Measurements from ENCODE around the gene PRKAB1. TPM values are rescaled to one million over a fixed set of nuclear protein-coding genes. Genes with fewer than 3 reads are reported as not detected.

The PRKAB1 gene
- total and polyA plus RNA-seq, 9 of the 15 experiments (the other 6 are each of a cell fraction or from before 2014, with no cell fraction given): 32.6 to 94.2 (median 63.8) TPM

- Histone ChIP-seq H3K4me2 (ENCODE audit: insufficient read depth, low read length) (no peak overlapping the region), H3K36me3 (ENCODE audit: control insufficient read depth, insufficient read depth, low read length) (peaks cover 60% of the 10 kb centered on the region), H3K9ac (ENCODE audit: insufficient read depth in 1 of 2, low read depth in 2 of 2, low read length in 2 of 2) (no peak overlapping the region), H4K20me1 (replicated peaks; ENCODE audit: control insufficient read depth, insufficient read depth, low read length) (no peaks in the 10 kb centered on the region), H3K9me1 (ENCODE audit: control insufficient read depth, insufficient read depth, low read length) (no peaks in the 10 kb centered on the region), H3K4me3 (no peak overlapping the region), H3K27me3 (ENCODE audit: control insufficient read depth in 2 of 2, insufficient read depth in 2 of 2, low read length in 2 of 2) (no peaks in the 10 kb centered on the region), H3K79me2 (ENCODE audit: control insufficient read depth, insufficient read depth, low read length) (no peaks in the 10 kb centered on the region), H2AFZ (ENCODE audit: low read depth, low read length) (no peak overlapping the region), H3K4me1 (replicated peaks in 1 of 2; ENCODE audit: control insufficient read depth in 2 of 2, insufficient read depth in 2 of 2, low read length in 2 of 2) (no peaks in the 10 kb centered on the region; a peak in 3 of 5 replicates), H3K9me3 (replicated peaks; ENCODE audit: control insufficient read depth, insufficient read depth, low read depth, low read length) (no peaks in the 10 kb centered on the region), H3K27ac (ENCODE audit: extremely low read depth, low read depth, low read length) (peak overlapping the region; percentile 11; the same call in 1 of the 3 replicates)
- no peak for FAIRE-seq
- in situ Hi-C loops (cut with MboI): no loop called here
- CTCF ChIA-PET (ENCODE audit: low intra/inter-chr PET ratio): no interaction called here
- TF ChIP-seq ZNF57 (CRISPR knock-in tag; IDR thresholded peaks at IDR 0.05) (no peak), ZNF354B (CRISPR knock-in tag; IDR thresholded peaks at IDR 0.05) (0 out of 2 replicates have a peak, but pooled peaks have one; percentile 14), CHD4 (IDR thresholded peaks at IDR 0.05; ENCODE audit: insufficient read depth, insufficient replicate concordance, low read depth, low read length, poor library complexity, severe bottlenecking) (no peak), ESRRA (IDR thresholded peaks at IDR 0.05; ENCODE audit: borderline replicate concordance, low read depth) (peak; percentile 30; the same call in 1 of the 2 replicates), POLR2G (IDR thresholded peaks at IDR 0.05; ENCODE audit: low read depth, low read length) (0 out of 2 replicates have a peak, but pooled peaks have one; percentile 18), FOXA1 (IDR thresholded peaks at IDR 0.05; ENCODE audit: borderline replicate concordance) (no peak), POLR2H (tag; IDR thresholded peaks at IDR 0.05; ENCODE audit: low read depth) (peak; percentile 58; the same call in 1 of the 2 replicates)
- no TSS peak for BruUV-seq (replicated peaks)
- intact Hi-C loops (cut with micrococcal nuclease): no loop called here
- no peak; the same call in 2 of the 3 replicates for ATAC-seq
- no peak for DNase-seq (ENCODE audit: extremely low read depth in 1 of 4, low spot score in 3 of 4)
- WGBS (ENCODE audit: insufficient coverage, low coverage, missing lambda C conversion rate): 43% methylated on average over 3 of the region's 3 CpGs
- POLR2A ChIA-PET: interaction anchor here (0.6 to 5.4 kb wide), 9 partner anchors 10 to 285 kb away, joined by 3 to 44 read pairs (median 3); partner anchors contain the start of gene PRKAB1
Measured at GRCh38 chr12:119682639-119683252, 14.8 kb downstream of the PRKAB1 start.

All from K562 (cell line).